ENCODE results near the gene DLGAP1. TPM values are rescaled to one million over a fixed set of nuclear protein-coding genes. Genes with fewer than 3 reads are reported as not detected.

Gene DLGAP1
- polyA plus RNA-seq, 1 of the 3 experiments (the other 2 are of a cell fraction), result not detected

GRCh38 chr18:3984163-3984757, 470.8 kb downstream of the DLGAP1 start (continued):
- TF ChIP-seq REST (IDR thresholded peaks at IDR 0.05; ENCODE audit: low read depth, low read length) (no peak), MXI1 (IDR thresholded peaks at IDR 0.05; ENCODE audit: low read depth, low read length) (no peak), USF1 (IDR thresholded peaks at IDR 0.05; ENCODE audit: borderline replicate concordance, low read depth) (no peak), ZBTB33 (IDR thresholded peaks at IDR 0.05; ENCODE audit: borderline replicate concordance, low read depth) (no peak), RAD21 (IDR thresholded peaks at IDR 0.05; ENCODE audit: low read length) (no peak), GATA2 (CRISPR knock-in tag; IDR thresholded peaks at IDR 0.05) (no peak), JUND (IDR thresholded peaks at IDR 0.05) (no peak)

GRCh38 chr18:3983351-3983969, 471.6 kb downstream of the DLGAP1 start:
- Histone ChIP-seq H3K9me2 (no peaks in the 10 kb centered on the region), H3K27ac (ENCODE audit: low read depth in 2 of 2, low read length in 1 of 2) (no peak overlapping the region), H3K27me3 (ENCODE audit: insufficient read depth) (no peaks in the 10 kb centered on the region; the same call in 1 of the 2 replicates), H3K79me2 (ENCODE audit: insufficient read depth) (no peaks in the 10 kb centered on the region), H3F3A (replicated peaks; ENCODE audit: insufficient read depth) (no peaks in the 10 kb centered on the region), H3K4me1 (ENCODE audit: control insufficient read depth in 1 of 2, insufficient read depth in 2 of 2, low read depth in 1 of 2, low read length in 1 of 2) (peaks cover 0 to 14% of the 10 kb centered on the region in 2 experiments; a peak in 1 of 4 replicates), H3K4me2 (no peak overlapping the region), H3K9ac (no peak overlapping the region), H3K36me3 (replicated peaks in 1 of 2; ENCODE audit: control insufficient read depth in 1 of 2, insufficient read depth in 2 of 2, low read length in 1 of 2) (no peaks in the 10 kb centered on the region), H2AFZ (ENCODE audit: low read depth) (no peak overlapping the region), H4K20me1 (ENCODE audit: insufficient read depth) (no peaks in the 10 kb centered on the region), H3K9me3 (0 out of 2 replicates have a peak, but pooled peaks cover 4% of the 10 kb centered on the region), H3K4me3 (ENCODE audit: low read depth in 2 of 2, low read length in 1 of 2) (no peak overlapping the region)
- ChIA-PET CTCF (interaction anchor here (1.5 kb wide), 1 partner anchor 12 kb away, joined by 5 read pairs; no protein-coding TSS in a partner anchor), POLR2A (interaction anchor here (0.6 kb wide), 1 partner anchor 10 kb away, joined by 3 read pairs; no protein-coding TSS in a partner anchor)
- DNase-seq, result no peak
- 14% methylated on average over 5 of the region's 5 CpGs for WGBS (ENCODE audit: low lambda C conversion rate)
- no peak for TF ChIP-seq TAF1 (IDR thresholded peaks at IDR 0.05; ENCODE audit: borderline replicate concordance, low read depth, low read length)
- TF ChIP-seq IRF3 (IDR thresholded peaks at IDR 0.05; ENCODE audit: low read depth, low read length), result no peak
- TF ChIP-seq SMC3 (IDR thresholded peaks at IDR 0.05; ENCODE audit: low read depth, low read length), result no peak
- no peak for TF ChIP-seq TEAD4 (IDR thresholded peaks at IDR 0.05; ENCODE audit: borderline replicate concordance, insufficient read depth)
- TF ChIP-seq RFX5 (IDR thresholded peaks at IDR 0.05; ENCODE audit: low read length), result no peak
- TF ChIP-seq ELF1 (IDR thresholded peaks at IDR 0.05), result no peak
- TF ChIP-seq REST (IDR thresholded peaks at IDR 0.05; ENCODE audit: low read depth, low read length), result no peak
- no peak for TF ChIP-seq FOXJ3 (CRISPR knock-in tag; IDR thresholded peaks at IDR 0.05)
- no peak for TF ChIP-seq GABPA (IDR thresholded peaks at IDR 0.05; ENCODE audit: low read depth)
- no peak for TF ChIP-seq PBX3 (IDR thresholded peaks at IDR 0.05)
- no peak for TF ChIP-seq NFIC (IDR thresholded peaks at IDR 0.05; ENCODE audit: borderline replicate concordance)
